H1 (cell line): Measurements from ENCODE around the gene SPCS1.

Experiments used
- CTCF ChIP-seq, 3 experiments: IDR thresholded peaks; 1 replicate in 2 of 3; 2 replicates in 1 of 3; pipeline versions ENCODE4 v1.5.1 to v1.6.1; 2011; ENCODE audit warnings: low read length in 3 of 3, mild to moderate bottlenecking in 3 of 3, inconsistent platforms in 2 of 3, low read depth in 1 of 3, moderate library complexity in 1 of 3; ENCODE audit not compliant: insufficient read depth in 1 of 3; ENCODE audit errors: control extremely low read depth in 1 of 3
- MAX ChIP-seq: IDR thresholded peaks from 2 replicates; pipeline ENCODE4 v1.6.1; 2012; ENCODE audit warnings: inconsistent platforms
- POLR2A ChIP-seq, 2 experiments: IDR thresholded peaks; 1 replicate in 1 of 2; 2 replicates in 1 of 2; pipeline ENCODE4 v1.6.1; 2011; ENCODE audit warnings: low read depth in 2 of 2, low read length in 2 of 2, mild to moderate bottlenecking in 2 of 2; ENCODE audit errors: control extremely low read depth in 1 of 2
- TAF1 ChIP-seq: IDR thresholded peaks from 2 replicates; pipeline ENCODE4 v1.6.1; 2011; ENCODE audit warnings: mild to moderate bottlenecking, low read depth, low read length

DNA sequence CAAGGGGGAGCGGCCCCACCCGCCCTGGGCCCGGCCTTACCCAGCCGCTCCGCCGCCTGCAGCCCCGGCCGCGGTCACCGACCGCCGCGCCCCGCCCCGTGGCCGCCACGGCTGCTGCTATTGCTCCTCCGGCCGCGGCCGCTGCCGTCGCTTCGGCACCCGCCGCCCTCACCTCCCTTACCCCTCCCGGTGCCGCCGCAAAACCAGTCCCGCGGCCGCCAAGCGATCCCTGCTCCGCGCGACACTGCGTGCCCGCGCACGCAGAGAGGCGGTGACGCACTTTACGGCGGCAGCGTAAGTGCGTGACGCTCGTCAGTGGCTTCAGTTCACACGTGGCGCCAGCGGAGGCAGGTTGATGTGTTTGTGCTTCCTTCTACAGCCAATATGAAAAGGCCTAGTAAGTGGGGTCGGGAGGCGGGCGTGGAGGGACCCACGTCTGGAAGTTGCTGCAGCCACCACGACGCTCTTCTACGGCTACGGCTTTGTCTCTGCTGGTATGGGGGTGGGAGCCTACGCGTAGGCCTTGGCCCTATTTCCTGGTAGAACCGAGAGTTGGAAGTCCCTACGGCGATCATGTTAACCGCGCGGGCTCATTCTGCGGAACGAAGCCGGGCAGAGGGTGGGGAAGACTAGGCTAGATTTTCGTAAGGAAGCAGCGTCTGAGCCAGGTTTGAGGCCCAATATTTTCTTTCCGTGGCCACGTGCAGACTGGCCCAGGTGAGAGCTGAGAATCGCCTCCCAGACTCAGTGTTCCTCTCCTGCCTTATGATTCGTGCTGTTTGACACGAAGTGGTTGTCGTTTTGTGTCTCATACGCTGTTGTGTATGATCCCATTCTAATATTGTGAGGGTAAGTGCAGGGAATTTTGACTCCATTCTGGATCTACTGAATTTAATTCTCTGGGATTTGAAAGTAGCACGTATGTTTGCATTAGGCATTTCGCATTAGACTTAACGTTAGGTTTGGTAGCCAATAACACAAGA, 19.9 kb upstream of the SPCS1 start, which contains the start of the genes GNL3 and PBRM1:
- TF ChIP-seq CTCF (IDR thresholded peaks at IDR 0.05; ENCODE audit: control extremely low read depth in 1 of 3, insufficient read depth in 1 of 3, low read depth in 1 of 3, low read length in 3 of 3) = no peak
- TF ChIP-seq MAX = peak; percentile 99
- peak; percentile 93 to 98 for TF ChIP-seq POLR2A (IDR thresholded peaks at IDR 0.05; ENCODE audit: control extremely low read depth in 1 of 2, low read depth in 2 of 2, low read length in 2 of 2)
- peak; percentile 98 for TF ChIP-seq TAF1
